ENCODE data around the gene FUZ. TPM values are rescaled to one million over a fixed set of nuclear protein-coding genes. Genes with fewer than 3 reads are reported as not detected.

Gene FUZ
- total RNA-seq, 4 donors from 2014 or later = 14.8 to 23.0 (median 20.1) TPM

DNA sequence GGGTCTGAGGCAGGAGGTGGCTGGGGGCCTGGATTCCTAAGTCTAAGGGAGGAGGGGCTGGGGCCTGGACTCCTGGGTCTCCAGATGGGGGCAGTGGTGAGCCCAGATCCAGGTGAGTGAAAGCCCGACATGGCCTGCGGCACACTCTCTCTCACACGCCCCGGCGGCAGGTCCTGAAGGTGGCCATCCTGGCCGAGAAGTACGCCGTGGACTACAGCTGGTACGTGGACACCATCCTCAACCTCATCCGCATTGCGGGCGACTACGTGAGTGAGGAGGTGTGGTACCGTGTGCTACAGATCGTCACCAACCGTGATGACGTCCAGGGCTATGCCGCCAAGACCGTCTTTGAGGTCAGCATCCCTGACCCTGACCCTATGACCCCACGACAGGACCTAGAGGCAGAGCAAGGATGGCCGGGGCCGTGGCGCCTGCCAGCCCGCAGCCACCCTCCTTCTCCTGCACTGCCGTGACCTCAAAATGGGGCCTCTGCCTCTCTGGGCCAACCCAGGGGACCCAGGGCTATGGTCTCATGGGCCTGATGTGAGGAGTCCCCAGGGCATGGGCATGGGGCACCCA, 13.2 kb downstream of the FUZ start:
- peaks cover 0 to 96% of the 10 kb centered on the region in 2 donors for H3K36me3 ChIP-seq
- no peaks in the 10 kb centered on the region for H3K27me3 ChIP-seq
- no peak overlapping the region for H3K27ac ChIP-seq
- H3K9me3 ChIP-seq = no peaks in the 10 kb centered on the region
- TF ChIP-seq POLR2AphosphoS5 (IDR thresholded peaks at IDR 0.05) (no peak), EP300 (IDR thresholded peaks at IDR 0.05) (no peak), POLR2A (IDR thresholded peaks at IDR 0.05) (no peak)
- TF ChIP-seq, protein P1, sequence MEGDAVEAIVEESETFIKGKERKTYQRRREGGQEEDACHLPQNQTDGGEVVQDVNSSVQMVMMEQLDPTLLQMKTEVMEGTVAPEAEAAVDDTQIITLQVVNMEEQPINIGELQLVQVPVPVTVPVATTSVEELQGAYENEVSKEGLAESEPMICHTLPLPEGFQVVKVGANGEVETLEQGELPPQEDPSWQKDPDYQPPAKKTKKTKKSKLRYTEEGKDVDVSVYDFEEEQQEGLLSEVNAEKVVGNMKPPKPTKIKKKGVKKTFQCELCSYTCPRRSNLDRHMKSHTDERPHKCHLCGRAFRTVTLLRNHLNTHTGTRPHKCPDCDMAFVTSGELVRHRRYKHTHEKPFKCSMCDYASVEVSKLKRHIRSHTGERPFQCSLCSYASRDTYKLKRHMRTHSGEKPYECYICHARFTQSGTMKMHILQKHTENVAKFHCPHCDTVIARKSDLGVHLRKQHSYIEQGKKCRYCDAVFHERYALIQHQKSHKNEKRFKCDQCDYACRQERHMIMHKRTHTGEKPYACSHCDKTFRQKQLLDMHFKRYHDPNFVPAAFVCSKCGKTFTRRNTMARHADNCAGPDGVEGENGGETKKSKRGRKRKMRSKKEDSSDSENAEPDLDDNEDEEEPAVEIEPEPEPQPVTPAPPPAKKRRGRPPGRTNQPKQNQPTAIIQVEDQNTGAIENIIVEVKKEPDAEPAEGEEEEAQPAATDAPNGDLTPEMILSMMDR (IDR thresholded peaks at IDR 0.05) = no peak
- ATAC-seq = no peak
- 85% methylated on average over 11 of the region's 25 CpGs; no CpG with 5 or more reads in 1 of the 2 donors for WGBS, 2 donors (ENCODE audit: low coverage in 1 of 2)
- H3K4me1 ChIP-seq = peaks cover 0 to 27% (median 11%) of the 10 kb centered on the region in 3 donors
- H3K4me3 ChIP-seq = no peak overlapping the region

DNA sequence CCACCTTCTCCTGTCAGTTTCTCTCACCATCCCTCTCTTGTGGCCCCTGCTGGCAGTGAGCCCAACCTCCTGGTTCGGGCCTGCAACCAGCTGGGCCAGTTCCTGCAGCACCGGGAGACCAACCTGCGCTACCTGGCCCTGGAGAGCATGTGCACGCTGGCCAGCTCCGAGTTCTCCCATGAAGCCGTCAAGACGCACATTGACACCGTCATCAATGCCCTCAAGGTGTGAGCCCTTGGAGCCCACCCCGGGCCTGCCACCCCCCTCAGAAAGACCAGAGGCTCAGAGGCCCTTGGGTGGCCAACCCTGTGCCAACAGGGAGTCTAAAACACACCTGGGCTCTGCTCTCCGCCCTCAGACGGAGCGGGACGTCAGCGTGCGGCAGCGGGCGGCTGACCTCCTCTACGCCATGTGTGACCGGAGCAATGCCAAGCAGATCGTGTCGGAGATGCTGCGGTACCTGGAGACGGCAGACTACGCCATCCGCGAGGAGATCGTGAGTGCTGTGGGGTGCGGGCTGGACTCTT, 13.8 kb downstream of the FUZ start:
- H3K27ac ChIP-seq = no peak overlapping the region
- no peaks in the 10 kb centered on the region for H3K9me3 ChIP-seq
- TF ChIP-seq POLR2AphosphoS5 (IDR thresholded peaks at IDR 0.05) (no peak), POLR2A (IDR thresholded peaks at IDR 0.05) (no peak), EP300 (IDR thresholded peaks at IDR 0.05) (no peak)
- TF ChIP-seq, protein P1 (IDR thresholded peaks at IDR 0.05) = no peak
- H3K27me3 ChIP-seq = no peaks in the 10 kb centered on the region
- no CpG with 5 or more reads among the region's 28 CpGs for WGBS, 2 donors (ENCODE audit: low coverage in 1 of 2)
- peaks cover 0 to 96% of the 10 kb centered on the region in 2 donors for H3K36me3 ChIP-seq
- ATAC-seq = no peak
- no peak overlapping the region for H3K4me3 ChIP-seq
- peaks cover 0 to 27% (median 11%) of the 10 kb centered on the region in 3 donors for H3K4me1 ChIP-seq

DNA sequence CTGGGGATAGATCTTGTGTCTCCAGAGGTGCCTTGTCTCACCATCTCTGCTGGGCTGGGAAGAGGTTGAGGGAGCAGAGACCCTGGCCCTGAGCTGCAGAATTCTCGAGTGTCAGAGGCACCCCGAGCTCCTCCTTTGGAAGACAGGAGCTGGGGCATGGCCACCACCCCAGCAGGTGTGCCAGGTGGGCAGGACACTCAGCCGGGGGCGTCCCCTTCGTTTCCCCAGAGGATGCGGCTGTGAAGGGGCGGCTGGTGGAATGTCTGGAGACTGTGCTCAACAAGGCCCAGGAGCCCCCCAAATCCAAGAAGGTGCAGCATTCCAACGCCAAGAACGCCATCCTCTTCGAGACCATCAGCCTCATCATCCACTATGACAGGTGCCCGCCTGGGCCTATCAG, 14.5 kb downstream of the FUZ start:
- ATAC-seq = no peak
- Histone ChIP-seq H3K27me3 (no peaks in the 10 kb centered on the region), H3K36me3 (peaks cover 0 to 96% of the 10 kb centered on the region in 2 donors), H3K4me3 (no peak overlapping the region), H3K27ac (no peak overlapping the region), H3K4me1 (peaks cover 0 to 27% (median 11%) of the 10 kb centered on the region in 3 donors), H3K9me3 (no peaks in the 10 kb centered on the region)
- WGBS, 2 donors (ENCODE audit: low coverage in 1 of 2) = no CpG with 5 or more reads among the region's 11 CpGs
- TF ChIP-seq EP300 (IDR thresholded peaks at IDR 0.05) = no peak
- TF ChIP-seq, protein P1 (IDR thresholded peaks at IDR 0.05) = no peak
- no peak for TF ChIP-seq POLR2AphosphoS5 (IDR thresholded peaks at IDR 0.05)
- no peak for TF ChIP-seq POLR2A (IDR thresholded peaks at IDR 0.05)

- Histone ChIP-seq H3K36me3 (peaks cover 0 to 100% of the 10 kb centered on the region in 2 donors), H3K9me3 (no peaks in the 10 kb centered on the region), H3K4me1 (peaks cover 0 to 13% (median 0%) of the 10 kb centered on the region in 3 donors), H3K27ac (no peak overlapping the region), H3K4me3 (no peak overlapping the region), H3K27me3 (no peaks in the 10 kb centered on the region)
- ATAC-seq = no peak
- no peak for TF ChIP-seq POLR2AphosphoS5 (IDR thresholded peaks at IDR 0.05)
- 100% methylated on average over 2 of the region's 20 CpGs; no CpG with 5 or more reads in 1 of the 2 donors for WGBS, 2 donors (ENCODE audit: low coverage in 1 of 2)
Measured at GRCh38 chr19:49795615-49796014, 17.5 kb downstream of the FUZ start.

- peaks cover 0 to 99% of the 10 kb centered on the region in 2 donors for H3K36me3 ChIP-seq
- no peak overlapping the region for H3K27ac ChIP-seq
- TF ChIP-seq POLR2A (IDR thresholded peaks at IDR 0.05) (no peak), POLR2AphosphoS5 (IDR thresholded peaks at IDR 0.05) (no peak), EP300 (IDR thresholded peaks at IDR 0.05) (no peak)
- TF ChIP-seq, protein P1 (IDR thresholded peaks at IDR 0.05) = no peak
- H3K9me3 ChIP-seq = no peaks in the 10 kb centered on the region
- WGBS, 2 donors (ENCODE audit: low coverage in 1 of 2) = 17% methylated on average over 1 of the region's 6 CpGs; no CpG with 5 or more reads in 1 of the 2 donors
- peaks cover 0 to 18% (median 0%) of the 10 kb centered on the region in 3 donors for H3K4me1 ChIP-seq
- no peak for ATAC-seq
- no peaks in the 10 kb centered on the region for H3K27me3 ChIP-seq
- H3K4me3 ChIP-seq = no peak overlapping the region
Measured at GRCh38 chr19:49793561-49793840, 19.6 kb downstream of the FUZ start.

Measured in gastroesophageal sphincter (tissue), 4 donors.